Fibroblast of peridontal ligament (primary cell): ENCODE results near the gene KANSL1.

Experiments
- DNase-seq: peaks from one replicate; pipeline ENCODE4 v3.0.0-alpha.2; 2010; ENCODE audit errors: extremely low read depth

The KANSL1 gene

DNA sequence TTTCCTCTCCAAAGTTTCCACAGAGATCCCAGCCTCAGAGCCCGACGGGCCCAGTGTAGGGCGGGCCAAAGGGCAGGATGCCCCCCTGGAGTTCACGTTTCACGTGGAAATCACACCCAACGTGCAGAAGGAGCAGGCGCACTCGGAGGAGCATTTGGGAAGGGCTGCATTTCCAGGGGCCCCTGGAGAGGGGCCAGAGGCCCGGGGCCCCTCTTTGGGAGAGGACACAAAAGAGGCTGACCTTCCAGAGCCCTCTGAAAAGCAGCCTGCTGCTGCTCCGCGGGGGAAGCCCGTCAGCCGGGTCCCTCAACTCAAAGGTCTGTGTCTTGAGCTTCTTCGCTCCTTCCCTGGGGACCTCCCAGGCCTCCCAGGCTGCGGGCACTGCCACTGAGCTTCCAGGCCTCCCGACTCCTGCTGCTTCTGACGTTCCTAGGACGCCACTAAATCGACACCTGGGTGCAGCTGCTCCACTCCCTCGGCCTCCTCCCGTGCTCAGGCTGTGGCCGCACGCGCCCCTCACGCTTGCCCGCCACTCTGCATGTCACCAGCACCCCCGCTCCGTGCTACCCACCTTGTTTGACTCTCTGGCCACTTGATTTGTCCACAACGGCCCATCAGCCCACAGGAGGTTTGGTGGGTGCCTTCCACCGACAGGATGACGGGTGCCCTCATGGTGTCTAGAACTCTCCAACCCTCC is 209.5 kb downstream of the KANSL1 start:
- no peak for DNase-seq

GRCh38 chr17:45982791-45983613 is 210.2 kb downstream of the KANSL1 start:
- no peak for DNase-seq

DNA sequence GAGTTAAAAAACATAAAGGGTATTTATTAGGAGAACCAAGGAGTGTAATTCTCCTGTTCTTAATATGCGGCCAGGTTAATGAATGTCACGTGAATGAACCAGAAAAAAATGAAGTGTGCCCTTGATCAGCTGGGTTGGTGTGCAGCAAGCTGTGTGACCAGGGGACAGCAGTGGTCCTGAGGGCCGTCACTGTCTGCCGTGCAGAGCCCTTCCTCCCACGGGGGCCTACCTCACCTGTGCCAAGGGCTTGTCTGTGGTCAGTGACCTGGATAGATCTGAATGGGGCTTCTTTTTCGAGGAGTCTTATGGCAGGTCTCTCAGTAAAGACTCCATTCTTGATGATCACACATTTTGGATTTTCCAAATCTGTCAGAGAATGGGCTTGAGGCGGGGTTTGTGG is 211.9 kb downstream of the KANSL1 start:
- DNase-seq: no peak

DNA sequence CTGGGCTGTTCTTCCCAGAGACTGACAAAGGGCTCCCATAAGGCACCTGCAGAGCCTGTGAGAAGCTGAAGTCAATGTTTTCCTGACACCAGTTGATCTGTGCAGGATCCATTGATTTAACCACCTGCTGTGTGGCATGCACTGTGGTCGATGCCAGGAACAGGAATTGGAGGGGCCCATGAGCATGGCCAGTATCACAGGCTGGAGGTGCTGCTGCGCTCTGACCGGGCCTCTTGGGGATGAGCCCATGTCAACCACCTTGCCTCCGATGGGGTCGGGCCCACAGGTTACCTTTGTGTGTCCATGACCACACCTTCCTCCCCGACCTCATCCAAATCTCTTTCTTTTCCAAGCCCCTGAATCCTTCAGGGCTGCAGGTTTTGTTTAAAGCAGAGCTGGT is 212.4 kb downstream of the KANSL1 start:
- DNase-seq: no peak
